ENCODE measurements around the gene KLHL26.
"Not testable (repeated sequence)": the region's sequence is repeated elsewhere in the genome, so short reads cannot be mapped to it uniquely, and the experiment has no call there.

KLHL26 gene

GRCh38 chr19:18667531-18668251 is 30.9 kb downstream of the KLHL26 start:
- no peak for DNase-seq

GRCh38 chr19:18668252-18668631 is 31.4 kb downstream of the KLHL26 start:
- DNase-seq, result no peak

- no peak for DNase-seq
These were observed 32.1 kb downstream of the KLHL26 start for GRCh38 chr19:18668744-18669523.

GRCh38 chr19:18669524-18669817 is 32.6 kb downstream of the KLHL26 start:
- no peak for DNase-seq

- no peak for DNase-seq
These were observed 33.1 kb downstream of the KLHL26 start for GRCh38 chr19:18669883-18670282.

- no peak for DNase-seq
These were observed 33.5 kb downstream of the KLHL26 start for GRCh38 chr19:18670312-18670711.

- DNase-seq, result no peak
These were observed 34.6 kb downstream of the KLHL26 start for GRCh38 chr19:18671303-18672043.

- DNase-seq, result no peak
These were observed 35.2 kb downstream of the KLHL26 start for GRCh38 chr19:18672044-18672451.

GRCh38 chr19:18672606-18673337 is 35.9 kb downstream of the KLHL26 start:
- DNase-seq, result no peak

- no peak for DNase-seq
These were observed 37.8 kb downstream of the KLHL26 start for GRCh38 chr19:18674616-18675015.

GRCh38 chr19:18675779-18676178 is 39.0 kb downstream of the KLHL26 start:
- DNase-seq, result no peak

- no peak for DNase-seq
These were observed 39.9 kb downstream of the KLHL26 start for GRCh38 chr19:18676692-18677091.

GRCh38 chr19:18677156-18677555 is 40.3 kb downstream of the KLHL26 start:
- no peak for DNase-seq

- DNase-seq, result not testable (repeated sequence)
These were observed 43.3 kb downstream of the KLHL26 start for GRCh38 chr19:18680148-18680547.

GRCh38 chr19:18682807-18683108 is 45.9 kb downstream of the KLHL26 start:
- no peak for DNase-seq

GRCh38 chr19:18683109-18683957 is 46.5 kb downstream of the KLHL26 start, which contains the start of gene CRTC1:
CRTC1 (plus strand) TSS chr19:18683680; CDS start chr19:18683703, 23 bp downstream.
- peak; percentile 92 for DNase-seq

- DNase-seq, result no peak
These were observed 47.3 kb downstream of the KLHL26 start for GRCh38 chr19:18683958-18684641.

GRCh38 chr19:18684642-18684993 is 47.8 kb downstream of the KLHL26 start:
- no peak for DNase-seq

- DNase-seq, result no peak
These were observed 48.9 kb downstream of the KLHL26 start for GRCh38 chr19:18685597-18686190.

- no peak for DNase-seq
These were observed 51.1 kb downstream of the KLHL26 start for GRCh38 chr19:18687740-18688465.

- DNase-seq, result no peak
These were observed 59.2 kb downstream of the KLHL26 start for GRCh38 chr19:18696023-18696422.
